Fibroblast of villous mesenchyme (primary cell): ENCODE results near the gene PRPF6. TPM values are rescaled to one million over a fixed set of nuclear protein-coding genes. Genes with fewer than 3 reads are reported as not detected.
A peak's percentile ranks its signal among the peaks of the same experiment; 100 is the strongest.

Experiments used
- DNase-seq: peaks from one replicate; pipeline ENCODE4 v3.0.0-alpha.2; 2010; ENCODE audit warnings: low read depth
- H3K4me3 ChIP-seq: 2 replicates; pipeline ENCODE4 v1.5.1; 2011; ENCODE audit warnings: low read depth, mild to moderate bottlenecking, low read length
- total RNA-seq: library from RNA; depleted of rRNA; stranded (reverse); fragments of >200 nt; gene quantifications from 2 replicates; pipeline ENCODE4 v1.2.3, GENCODE V29; 2012
- TF ChIP-seq, protein P1 (sequence below): IDR thresholded peaks from 2 replicates; pipeline ENCODE4 v1.5.1; 2012; ENCODE audit warnings: low read depth, mild to moderate bottlenecking, low read length; ENCODE audit not compliant: insufficient read depth

PRPF6 gene
- total RNA-seq, 1 donor = 52.7 TPM

DNA sequence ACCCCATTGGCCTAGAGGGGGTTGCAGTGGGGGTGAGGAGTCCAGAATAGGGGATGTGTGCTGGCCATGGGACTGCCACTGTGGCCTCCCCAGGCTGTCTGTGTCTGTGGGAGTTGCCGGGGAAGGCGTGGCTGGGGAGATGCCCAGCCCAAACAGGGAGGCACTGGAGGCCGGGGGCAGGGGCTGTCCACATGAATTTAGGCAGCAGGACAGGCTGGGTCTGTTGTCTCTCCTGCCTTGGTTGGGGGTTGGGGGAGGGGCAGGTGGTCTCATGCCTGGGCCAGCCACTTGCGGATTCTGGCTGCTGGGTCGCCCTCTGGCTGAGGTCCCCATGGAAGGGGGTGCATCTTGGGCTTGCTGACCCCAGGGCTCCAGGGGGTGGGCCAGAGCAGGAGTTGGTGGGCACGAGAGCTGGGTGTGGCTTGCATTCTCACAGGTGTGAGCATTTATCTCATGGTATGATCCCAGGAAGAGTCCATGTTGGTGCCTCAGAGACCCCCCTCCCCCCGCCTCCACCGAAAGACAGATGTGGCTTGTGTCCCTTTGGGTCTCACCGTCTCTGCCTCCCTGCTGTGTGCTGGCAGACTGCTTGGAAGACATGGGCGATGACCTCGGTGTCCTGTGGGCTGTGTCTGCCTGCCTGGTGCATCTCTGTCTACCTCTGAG is 64.5 kb downstream of the PRPF6 start:
- no peak for DNase-seq
- TF ChIP-seq, protein P1, sequence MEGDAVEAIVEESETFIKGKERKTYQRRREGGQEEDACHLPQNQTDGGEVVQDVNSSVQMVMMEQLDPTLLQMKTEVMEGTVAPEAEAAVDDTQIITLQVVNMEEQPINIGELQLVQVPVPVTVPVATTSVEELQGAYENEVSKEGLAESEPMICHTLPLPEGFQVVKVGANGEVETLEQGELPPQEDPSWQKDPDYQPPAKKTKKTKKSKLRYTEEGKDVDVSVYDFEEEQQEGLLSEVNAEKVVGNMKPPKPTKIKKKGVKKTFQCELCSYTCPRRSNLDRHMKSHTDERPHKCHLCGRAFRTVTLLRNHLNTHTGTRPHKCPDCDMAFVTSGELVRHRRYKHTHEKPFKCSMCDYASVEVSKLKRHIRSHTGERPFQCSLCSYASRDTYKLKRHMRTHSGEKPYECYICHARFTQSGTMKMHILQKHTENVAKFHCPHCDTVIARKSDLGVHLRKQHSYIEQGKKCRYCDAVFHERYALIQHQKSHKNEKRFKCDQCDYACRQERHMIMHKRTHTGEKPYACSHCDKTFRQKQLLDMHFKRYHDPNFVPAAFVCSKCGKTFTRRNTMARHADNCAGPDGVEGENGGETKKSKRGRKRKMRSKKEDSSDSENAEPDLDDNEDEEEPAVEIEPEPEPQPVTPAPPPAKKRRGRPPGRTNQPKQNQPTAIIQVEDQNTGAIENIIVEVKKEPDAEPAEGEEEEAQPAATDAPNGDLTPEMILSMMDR = no peak
- no peak overlapping the region for H3K4me3 ChIP-seq

DNA sequence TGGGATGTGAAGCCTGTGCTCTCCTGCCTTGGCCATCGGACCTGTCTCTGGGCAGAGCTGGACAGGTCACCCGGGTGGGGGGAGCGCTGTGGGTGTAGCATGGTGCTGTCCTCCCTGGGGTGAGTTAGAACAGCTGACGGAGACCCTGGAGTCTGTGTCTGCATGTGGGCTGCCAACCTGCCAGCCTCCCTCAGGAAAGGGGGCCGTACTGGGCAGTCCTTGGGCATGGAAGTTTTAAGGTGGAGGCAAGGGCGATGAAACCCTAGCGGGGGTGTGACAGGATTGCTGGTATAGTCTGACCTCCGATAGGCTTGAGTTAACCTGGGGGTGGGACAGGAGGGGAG is 66.1 kb downstream of the PRPF6 start:
- H3K4me3 ChIP-seq = no peak overlapping the region
- no peak for DNase-seq
- TF ChIP-seq, protein P1 = no peak

DNA sequence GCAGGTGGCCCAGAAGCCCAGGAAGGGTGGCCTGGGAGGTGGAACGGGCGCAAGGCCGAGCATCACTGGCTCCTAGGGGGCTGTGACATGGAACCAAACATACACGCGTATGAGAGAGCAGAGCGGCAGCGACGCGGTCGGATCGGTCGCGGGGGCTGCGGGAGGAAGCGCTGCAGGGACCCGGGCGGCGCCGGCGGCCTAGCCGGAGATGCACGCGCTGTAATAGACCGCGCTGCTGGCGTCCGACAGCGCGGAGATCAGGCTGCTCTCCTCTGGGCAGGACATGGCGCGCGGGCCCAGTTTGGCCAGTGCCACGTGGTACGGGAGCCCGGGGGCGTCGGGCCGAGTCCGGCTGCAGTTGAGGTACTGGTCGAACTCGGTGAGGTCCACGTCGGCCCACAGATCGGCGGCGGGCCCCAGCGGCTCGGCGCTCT is 67.1 kb downstream of the PRPF6 start:
- H3K4me3 ChIP-seq = no peak overlapping the region
- no peak for DNase-seq
- TF ChIP-seq, protein P1 = no peak

GRCh38 chr20:64048402-64049044 is 67.6 kb downstream of the PRPF6 start:
- DNase-seq = no peak
- TF ChIP-seq, protein P1 = no peak
- H3K4me3 ChIP-seq = no peak overlapping the region

DNA sequence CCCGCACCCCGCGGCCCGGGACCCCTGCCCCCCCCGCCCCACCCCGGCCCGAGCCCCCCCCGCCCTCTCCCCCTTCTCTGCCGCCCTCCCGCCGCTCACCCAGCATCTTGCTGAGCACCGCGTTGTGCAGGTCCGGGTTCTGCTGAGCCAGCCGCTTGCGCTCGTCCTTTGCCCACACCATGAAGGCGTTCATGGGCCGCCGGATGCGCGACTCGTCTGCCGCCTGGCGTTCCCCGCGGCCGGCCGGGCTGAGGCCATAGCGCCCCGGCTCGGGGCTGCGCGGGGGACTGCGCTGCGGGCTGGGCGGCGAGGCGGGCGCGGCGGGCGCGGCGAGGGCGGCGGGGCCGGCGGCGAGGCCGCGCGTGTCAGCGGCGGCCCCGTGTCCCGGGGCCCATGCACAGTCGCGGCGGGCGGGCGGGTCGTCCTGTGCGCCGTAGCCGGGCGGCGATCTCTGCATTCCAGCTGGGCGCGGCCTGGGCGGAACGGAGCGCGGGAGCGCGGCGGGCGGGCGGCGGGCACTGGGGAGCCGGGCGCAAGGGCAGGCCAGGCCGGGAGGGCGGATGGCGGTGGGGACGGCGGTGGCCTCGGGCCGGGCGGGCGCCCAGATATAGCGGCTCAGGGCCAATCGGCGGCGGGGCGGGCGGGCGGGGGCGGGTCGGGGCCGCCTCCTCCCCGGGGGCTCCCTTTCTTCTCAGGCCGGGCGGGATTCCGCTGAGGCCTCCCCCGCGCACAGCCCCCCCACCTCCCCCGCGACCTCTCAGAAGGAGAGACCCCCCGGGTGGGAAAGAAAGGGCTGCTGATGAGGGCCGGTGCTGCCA is 68.3 kb downstream of the PRPF6 start, which contains the start of gene SOX18:
SOX18 (minus strand) TSS at position 580 of the 818 bp plus-strand sequence; CDS start at position 457, 123 bp downstream.
- TF ChIP-seq, protein P1 = no peak
- DNase-seq = peak; percentile 41
- H3K4me3 ChIP-seq = peak within 1 kb of the TSS; percentile 29

DNA sequence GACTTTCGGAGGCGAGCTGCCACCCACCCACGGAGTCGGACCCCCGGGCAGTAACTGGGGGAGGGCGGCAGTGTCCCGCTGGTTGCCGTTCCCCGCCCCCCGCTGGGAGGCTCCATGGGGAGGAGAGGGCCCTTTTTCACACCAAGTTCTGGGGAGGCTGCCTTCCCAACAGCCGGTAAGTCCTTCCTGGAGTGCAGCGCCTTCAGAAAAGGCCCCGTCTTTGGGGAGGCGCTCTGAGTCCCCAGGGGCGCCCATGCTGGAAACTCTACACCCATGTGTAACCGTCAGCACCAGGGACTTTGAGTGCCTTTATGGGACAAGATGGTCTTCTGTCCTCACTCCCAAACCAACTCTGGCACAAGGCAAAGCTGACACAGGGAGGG is 68.9 kb downstream of the PRPF6 start:
- TF ChIP-seq, protein P1 = no peak
- H3K4me3 ChIP-seq = peak overlapping the region; percentile 29
- no peak for DNase-seq
